OCI-M1 (cell line): ENCODE data around the gene FHL5.
"Not testable (repeated sequence)": the region's sequence is repeated elsewhere in the genome, so short reads cannot be mapped to it uniquely, and the experiment has no call there.

Experiments
- DNase-seq: peaks from one replicate; lab custom pipeline; 2025; lab: John Stamatoyannopoulos, UW

Gene FHL5

GRCh38 chr6:96562886-96563285 is at the start of gene FHL5:
Gene FHL5, plus strand, starts transcription at chr6:96563128. Its CDS starts 40,486 bp downstream, at chr6:96603614.
- no peak for DNase-seq

GRCh38 chr6:96520171-96521115 is 42.5 kb upstream of the FHL5 start:
- peak; percentile 58 for DNase-seq

- no peak for DNase-seq
These were observed 41.7 kb upstream of the FHL5 start for GRCh38 chr6:96521306-96521643.

- peak; percentile 97 for DNase-seq
These were observed 41.1 kb upstream of the FHL5 start, which contains the start of gene UFL1 for GRCh38 chr6:96521644-96522464. Gene UFL1, plus strand, starts transcription at chr6:96521806. Its CDS starts 68 bp downstream, at chr6:96521874.

GRCh38 chr6:96522465-96523009 is 40.4 kb upstream of the FHL5 start:
- no peak for DNase-seq

- no peak for DNase-seq
These were observed 34.7 kb upstream of the FHL5 start for GRCh38 chr6:96528193-96528592.

- no peak for DNase-seq
These were observed 30.5 kb upstream of the FHL5 start for GRCh38 chr6:96532399-96532798.

GRCh38 chr6:96537726-96538125 is 25.2 kb upstream of the FHL5 start:
- DNase-seq = no peak

GRCh38 chr6:96542702-96543101 is 20.2 kb upstream of the FHL5 start:
- DNase-seq = peak; percentile 51

- peak; percentile 62 for DNase-seq
These were observed 17.0 kb upstream of the FHL5 start for GRCh38 chr6:96545882-96546281.

GRCh38 chr6:96547654-96548053 is 15.3 kb upstream of the FHL5 start:
- DNase-seq = no peak

GRCh38 chr6:96554558-96554957 is 8.4 kb upstream of the FHL5 start:
- DNase-seq = no peak

- not testable (repeated sequence) for DNase-seq
These were observed 3.2 kb upstream of the FHL5 start for GRCh38 chr6:96559740-96560139.

GRCh38 chr6:96563853-96564252 is 925 bp downstream of the FHL5 start:
- DNase-seq = no peak

- no peak for DNase-seq
These were observed 7.1 kb downstream of the FHL5 start for GRCh38 chr6:96570053-96570452.

GRCh38 chr6:96571551-96571950 is 8.6 kb downstream of the FHL5 start:
- no peak for DNase-seq

- no peak for DNase-seq
These were observed 12.4 kb downstream of the FHL5 start for GRCh38 chr6:96575359-96575758.

- DNase-seq = peak; percentile 20
These were observed 13.3 kb downstream of the FHL5 start for GRCh38 chr6:96576221-96576620.

- no peak for DNase-seq
These were observed 19.1 kb downstream of the FHL5 start for GRCh38 chr6:96582021-96582420.

- no peak for DNase-seq
These were observed 19.5 kb downstream of the FHL5 start for GRCh38 chr6:96582436-96582835.

GRCh38 chr6:96604420-96604819 is 41.5 kb downstream of the FHL5 start:
- no peak for DNase-seq

GRCh38 chr6:96608074-96608473 is 45.1 kb downstream of the FHL5 start:
- DNase-seq = no peak

- DNase-seq = no peak
These were observed 47.1 kb downstream of the FHL5 start for GRCh38 chr6:96610019-96610418.
